GM19035 (cell line): ENCODE results near the gene CHAMP1.
"Not testable (repeated sequence)": the region's sequence is repeated elsewhere in the genome, so short reads cannot be mapped to it uniquely, and the experiment has no call there.

ENCODE experiments used
- ATAC-seq: cut with Tn5 transposase; IDR thresholded peaks from one replicate; pipeline ENCODE4 v1.9.1; 2021; ENCODE audit not compliant: unreplicated experiment

The CHAMP1 gene

GRCh38 chr13:114328595-114328994 lies 14.3 kb downstream of the CHAMP1 start:
- ATAC-seq = no peak

- ATAC-seq = no peak
Measured at GRCh38 chr13:114330086-114330485, 15.8 kb downstream of the CHAMP1 start.

DNA sequence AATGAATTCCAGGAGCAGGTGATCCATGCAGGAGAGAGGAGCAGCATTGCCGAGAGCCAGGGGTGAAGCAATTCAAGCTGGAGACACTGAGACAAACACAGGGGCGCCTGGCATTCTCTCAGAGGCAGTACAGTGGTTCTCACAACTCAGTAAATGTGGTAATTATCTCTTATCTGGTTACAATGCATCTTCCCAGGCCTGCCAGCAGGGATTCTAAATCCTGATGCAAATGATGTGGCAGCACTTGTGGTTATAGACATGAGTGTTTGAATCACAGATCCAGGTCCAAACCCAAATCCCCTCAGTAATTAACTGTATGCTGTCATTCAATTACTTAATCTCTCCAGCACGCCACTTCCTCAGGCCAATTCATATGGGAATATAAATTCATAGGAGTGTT lies 19.6 kb downstream of the CHAMP1 start:
- ATAC-seq = not testable (repeated sequence)

DNA sequence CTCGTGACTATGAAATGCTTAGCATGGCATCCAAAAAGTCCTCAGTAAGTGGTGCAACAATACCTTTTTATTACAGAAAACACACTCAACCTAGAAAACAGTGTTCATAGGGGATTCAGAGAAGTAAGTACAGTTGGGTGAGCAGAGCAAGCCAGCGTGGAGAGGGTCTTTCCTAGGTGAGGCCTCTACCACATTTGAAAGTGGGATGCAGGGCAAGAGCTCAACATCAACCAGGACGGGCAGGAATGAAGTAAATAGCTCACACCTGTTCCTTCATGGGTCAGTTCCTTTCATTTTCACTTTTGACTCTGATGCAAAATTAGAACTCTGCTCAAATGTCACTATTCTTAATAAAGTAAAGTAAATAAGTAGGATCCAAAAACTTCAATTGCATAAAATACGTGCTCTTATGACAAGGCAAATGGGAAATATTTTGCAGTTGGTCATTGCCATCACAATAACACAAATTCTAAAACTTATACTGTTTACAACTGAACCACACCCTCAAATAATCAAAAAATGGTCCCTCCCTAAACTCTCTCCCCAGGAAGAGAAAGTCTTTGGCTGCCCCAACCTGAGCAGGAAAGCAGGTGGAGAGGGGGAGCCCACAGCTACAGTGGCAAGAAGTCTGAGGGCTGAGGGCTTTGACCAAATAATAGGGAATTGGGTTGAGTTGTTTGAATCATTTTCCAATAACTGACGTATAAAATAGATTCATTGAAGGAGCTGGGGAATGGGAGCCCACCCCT lies 20.2 kb downstream of the CHAMP1 start:
- ATAC-seq = no peak

GRCh38 chr13:114336457-114336856 lies 22.2 kb downstream of the CHAMP1 start:
- ATAC-seq = not testable (repeated sequence)

- ATAC-seq = no peak
Measured at GRCh38 chr13:114338959-114339358, 24.7 kb downstream of the CHAMP1 start.

GRCh38 chr13:114339857-114340534 lies 25.7 kb downstream of the CHAMP1 start:
- ATAC-seq = no peak

DNA sequence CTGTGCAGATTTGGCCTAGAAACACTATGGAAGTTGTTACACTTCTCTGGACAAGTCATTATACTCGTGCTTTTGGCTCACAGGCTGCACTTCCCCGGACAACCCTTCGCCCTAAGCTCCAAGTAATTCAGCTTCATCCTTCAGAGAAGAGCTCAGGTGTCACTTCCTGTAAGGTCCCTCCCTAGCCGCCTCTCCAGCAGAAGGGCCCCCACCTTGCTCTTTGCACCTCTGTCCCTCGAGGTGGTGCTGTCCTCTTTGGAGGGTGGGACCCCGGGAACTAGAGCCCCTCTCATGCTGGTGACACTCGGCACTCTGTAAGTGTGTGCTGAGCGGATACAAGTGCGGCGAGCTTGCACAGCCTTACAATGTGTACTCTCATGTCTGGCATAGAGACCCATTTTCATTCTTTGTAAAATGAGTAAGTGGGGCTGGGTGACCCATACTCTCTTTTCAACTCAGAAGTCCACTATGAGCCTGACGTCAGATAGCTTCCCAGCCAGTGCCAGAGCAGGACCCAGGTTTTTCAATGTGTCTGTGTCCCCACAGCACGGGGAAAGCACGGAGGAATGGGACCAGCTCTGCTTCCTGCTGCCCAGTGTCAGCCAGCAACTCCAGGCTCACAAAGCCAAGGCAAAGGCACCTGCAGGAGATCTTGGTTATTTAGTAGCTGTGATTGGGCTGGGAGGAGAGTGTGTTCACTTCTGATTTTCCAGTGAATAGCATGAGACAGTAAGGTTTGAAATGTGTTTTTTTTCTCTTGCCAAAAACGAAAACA lies 26.9 kb downstream of the CHAMP1 start:
- ATAC-seq = no peak

GRCh38 chr13:114347256-114347655 lies 33.0 kb downstream of the CHAMP1 start:
- not testable (repeated sequence) for ATAC-seq

- not testable (repeated sequence) for ATAC-seq
Measured at GRCh38 chr13:114352763-114353162, 38.5 kb downstream of the CHAMP1 start.

GRCh38 chr13:114353382-114353781 lies 39.1 kb downstream of the CHAMP1 start:
- ATAC-seq = not testable (repeated sequence)
